Mesenchymal stem cell (in vitro differentiated cells and primary cell): ENCODE measurements around the gene STEAP3.

Experiments
- DNase-seq: peaks from one replicate; pipeline ENCODE4 v3.0.0-alpha.2; 2013
- H2AFZ ChIP-seq: one replicate; pipeline ENCODE4 v1.6.1; 2013; ENCODE audit warnings: low read depth, mild to moderate bottlenecking, control low read depth, inconsistent platforms, low read length, moderate library complexity
- H2AK5ac ChIP-seq: 2 replicates; pipeline ENCODE4 v1.6.1; 2013; ENCODE audit warnings: low read length, moderate library complexity, mild to moderate bottlenecking, inconsistent platforms; ENCODE audit not compliant: severe bottlenecking
- H2BK120ac ChIP-seq: one replicate; pipeline ENCODE4 v1.6.1; 2013; ENCODE audit warnings: low read depth, mild to moderate bottlenecking, inconsistent platforms, low read length, moderate library complexity
- H2BK12ac ChIP-seq, 2 experiments: one replicate each; pipeline ENCODE4 v1.6.1; 2013; ENCODE audit warnings: inconsistent platforms in 2 of 2, low read length in 2 of 2, mild to moderate bottlenecking in 2 of 2, moderate library complexity in 2 of 2, control low read depth in 1 of 2
- H2BK15ac ChIP-seq: one replicate; pipeline ENCODE4 v1.6.1; 2013; ENCODE audit warnings: mild to moderate bottlenecking, low read depth, inconsistent platforms; ENCODE audit not compliant: poor library complexity, severe bottlenecking
- H2BK5ac ChIP-seq: 2 replicates; pipeline ENCODE4 v1.6.1; 2013; ENCODE audit warnings: low read depth, mild to moderate bottlenecking, low read length, control low read depth, inconsistent platforms; ENCODE audit not compliant: poor library complexity, severe bottlenecking
- H3K14ac ChIP-seq, 2 experiments: one replicate each; pipeline ENCODE4 v1.6.1; 2013; ENCODE audit warnings: inconsistent platforms in 2 of 2, low read length in 2 of 2, control low read depth in 1 of 2, mild to moderate bottlenecking in 1 of 2, moderate library complexity in 1 of 2
- H3K18ac ChIP-seq, 2 experiments: one replicate each; pipeline ENCODE4 v1.6.1; 2013; ENCODE audit warnings: inconsistent platforms in 2 of 2, low read length in 2 of 2, control low read depth in 1 of 2, low read depth in 1 of 2, mild to moderate bottlenecking in 1 of 2
- H3K23ac ChIP-seq, 2 experiments: one replicate each; pipeline ENCODE4 v1.6.1; 2013; ENCODE audit warnings: inconsistent platforms in 2 of 2, low read length in 2 of 2, mild to moderate bottlenecking in 2 of 2, moderate library complexity in 2 of 2, control low read depth in 1 of 2
- H3K27ac ChIP-seq: 2 replicates; pipeline ENCODE4 v1.5.1; 2013; ENCODE audit warnings: mild to moderate bottlenecking, moderate library complexity, low read length, control low read depth, inconsistent platforms; ENCODE audit not compliant: poor library complexity, severe bottlenecking
- H3K27me3 ChIP-seq, 2 experiments: 2 replicates each; pipeline versions ENCODE4 v1.6.1 to v1.7.0; 2013; ENCODE audit warnings: low read length in 2 of 2, mild to moderate bottlenecking in 2 of 2, moderate library complexity in 2 of 2, control low read depth in 1 of 2, inconsistent platforms in 1 of 2; ENCODE audit not compliant: control insufficient read depth in 1 of 2, insufficient read depth in 1 of 2
- H3K36me3 ChIP-seq, 2 experiments: 2 replicates each; pipeline versions ENCODE4 v1.6.1 to v1.7.0; 2013; ENCODE audit warnings: low read length in 2 of 2, control low read depth in 1 of 2, inconsistent platforms in 1 of 2, low read depth in 1 of 2, mild to moderate bottlenecking in 1 of 2; ENCODE audit not compliant: insufficient read depth in 2 of 2, control insufficient read depth in 1 of 2
- H3K4ac ChIP-seq, 2 experiments: one replicate each; pipeline ENCODE4 v1.6.1; 2013; ENCODE audit warnings: inconsistent platforms in 2 of 2, low read length in 2 of 2, mild to moderate bottlenecking in 2 of 2, moderate library complexity in 2 of 2, control low read depth in 1 of 2, low read depth in 1 of 2
- H3K4me1 ChIP-seq: 2 replicates; pipeline ENCODE4 v1.6.1; 2013; ENCODE audit warnings: low read depth, low read length, control low read depth; ENCODE audit not compliant: control insufficient read depth, insufficient read depth
- H3K4me2 ChIP-seq: 2 replicates; pipeline ENCODE4 v1.6.1; 2013; ENCODE audit warnings: low read length, mild to moderate bottlenecking, inconsistent platforms; ENCODE audit not compliant: poor library complexity, severe bottlenecking
- H3K4me3 ChIP-seq, 2 experiments: 2 replicates each; pipeline versions ENCODE4 v1.5.1 to v1.7.0; 2013; ENCODE audit warnings: low read length in 2 of 2, mild to moderate bottlenecking in 2 of 2, control low read depth in 1 of 2, low read depth in 1 of 2; ENCODE audit not compliant: insufficient read depth in 1 of 2
- H3K79me1 ChIP-seq: replicated peaks from 2 replicates; pipeline ENCODE4 v1.6.1; 2013; ENCODE audit warnings: mild to moderate bottlenecking, control low read depth, low read length, inconsistent platforms; ENCODE audit not compliant: poor library complexity, severe bottlenecking
- H3K9ac ChIP-seq: 2 replicates; pipeline ENCODE4 v1.7.0; 2013; ENCODE audit warnings: mild to moderate bottlenecking, low read length, moderate library complexity
- H3K9me3 ChIP-seq: 2 replicates; pipeline ENCODE4 v1.7.0; 2013; ENCODE audit warnings: mild to moderate bottlenecking, low read length; ENCODE audit not compliant: control insufficient read depth
- H4K8ac ChIP-seq: one replicate; pipeline ENCODE4 v1.6.1; 2013; ENCODE audit warnings: inconsistent platforms, mild to moderate bottlenecking, low read length, moderate library complexity
- H4K91ac ChIP-seq: one replicate; pipeline ENCODE4 v1.6.1; 2013; ENCODE audit warnings: mild to moderate bottlenecking, low read length, inconsistent platforms
- WGBS: methylation state at CpG from one replicate; pipeline ENCODE4 v1.1.7; 2013; ENCODE audit warnings: mixed read lengths; 5-methylcytosine and 5-hydroxymethylcytosine counted together

STEAP3 gene

DNA sequence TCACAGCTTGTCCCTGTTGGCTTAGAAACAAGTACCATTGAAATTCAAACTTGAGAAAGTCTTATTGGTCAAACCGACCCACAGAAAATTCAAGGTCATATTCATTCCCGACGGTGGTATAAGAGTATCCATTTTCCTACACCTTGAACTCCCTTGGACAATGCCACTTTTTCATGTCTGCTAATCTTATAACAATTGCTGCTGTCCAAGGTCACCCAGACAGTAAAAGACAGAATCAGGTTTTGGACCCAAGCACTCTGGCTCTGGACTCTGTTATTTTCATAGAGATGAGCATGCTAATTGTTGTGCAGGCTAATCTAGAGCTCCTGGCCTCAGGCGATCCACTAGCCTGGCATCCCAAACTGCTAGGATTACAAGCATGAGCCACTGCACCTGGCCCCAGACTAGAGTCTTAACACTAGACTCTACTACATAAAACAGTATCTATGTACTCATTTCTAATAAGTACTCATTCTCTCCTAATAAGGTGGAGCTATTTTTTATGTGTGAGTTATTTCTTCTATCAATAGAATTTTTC, 85.2 kb downstream of the STEAP3 start:
- H3K27me3 ChIP-seq, result no peaks in the 10 kb centered on the region
- no peak overlapping the region for H3K14ac ChIP-seq
- H3K23ac ChIP-seq, result no peak overlapping the region
- no peaks in the 10 kb centered on the region for H3K9me3 ChIP-seq
- no peak overlapping the region for H3K27ac ChIP-seq
- WGBS, result 92% methylated on average over 4 of the region's 4 CpGs
- H2BK15ac ChIP-seq, result no peak overlapping the region
- no peak overlapping the region for H3K9ac ChIP-seq
- H4K91ac ChIP-seq, result no peak overlapping the region
- H3K4me2 ChIP-seq, result no peak overlapping the region
- no peaks in the 10 kb centered on the region for H3K36me3 ChIP-seq
- no peak overlapping the region for H3K4me3 ChIP-seq
- no peak overlapping the region for H3K4ac ChIP-seq
- H2BK5ac ChIP-seq, result no peak overlapping the region
- H3K18ac ChIP-seq, result no peak overlapping the region
- no peak overlapping the region for H2BK120ac ChIP-seq
- DNase-seq, result no peak
- H3K4me1 ChIP-seq, result no peaks in the 10 kb centered on the region
- peaks cover 1% of the 10 kb centered on the region for H3K79me1 ChIP-seq
- no peak overlapping the region for H2AFZ ChIP-seq
- H2BK12ac ChIP-seq, result no peak overlapping the region
- no peak overlapping the region for H4K8ac ChIP-seq
- H2AK5ac ChIP-seq, result no peak overlapping the region

DNA sequence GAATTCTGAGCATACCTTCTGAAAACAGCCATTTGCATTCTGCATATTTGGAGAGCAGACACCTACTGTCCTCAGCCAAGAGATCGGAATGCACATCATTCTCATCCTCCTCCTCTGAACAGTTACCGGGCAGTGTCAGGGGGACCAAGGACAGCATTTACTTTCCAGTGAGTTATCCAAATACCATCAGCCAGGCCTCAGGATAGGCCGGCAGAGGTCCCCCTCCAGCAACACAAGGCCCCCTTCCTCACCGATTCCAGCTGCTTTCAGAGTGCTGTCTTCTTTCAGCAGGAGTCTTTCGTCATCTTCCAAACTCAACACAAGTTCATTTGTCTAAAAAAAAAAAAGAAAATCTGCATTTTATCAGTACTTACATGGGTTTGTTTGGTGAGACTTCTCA, 87.7 kb downstream of the STEAP3 start:
- Histone ChIP-seq H3K27me3 (no peaks in the 10 kb centered on the region), H3K23ac (no peak overlapping the region)
- WGBS, result 89% methylated on average over 5 of the region's 5 CpGs

DNA sequence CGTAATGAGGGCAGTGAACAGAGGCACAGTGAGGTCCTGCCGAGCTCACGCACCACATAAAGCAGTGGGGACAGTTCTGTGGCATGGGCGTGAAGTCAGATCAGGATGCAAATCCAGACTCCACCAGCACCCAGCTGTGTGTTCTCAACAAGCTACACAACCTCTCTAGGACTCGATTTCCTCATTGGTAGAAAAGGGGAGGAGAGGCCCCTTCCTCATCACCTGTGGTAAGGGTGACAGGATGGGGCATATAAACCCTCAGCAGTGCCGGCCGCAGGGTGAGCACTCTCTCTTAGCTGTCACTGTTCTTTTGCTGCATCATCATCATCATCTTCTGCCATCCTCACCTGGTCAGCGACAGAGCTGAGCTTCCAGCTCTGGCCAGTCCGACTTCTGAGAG, 88.2 kb downstream of the STEAP3 start:
- no peak overlapping the region for H3K4me3 ChIP-seq
- H3K23ac ChIP-seq, result no peak overlapping the region
- H3K9me3 ChIP-seq, result no peaks in the 10 kb centered on the region
- no peak overlapping the region for H2BK5ac ChIP-seq
- H3K36me3 ChIP-seq, result no peaks in the 10 kb centered on the region
- no peak overlapping the region for H3K18ac ChIP-seq
- no peak overlapping the region for H3K14ac ChIP-seq
- no peak overlapping the region for H2AFZ ChIP-seq
- no peak overlapping the region for H4K91ac ChIP-seq
- H3K4ac ChIP-seq, result no peak overlapping the region
- no peak for DNase-seq
- no peak overlapping the region for H3K9ac ChIP-seq
- 90% methylated on average over 8 of the region's 9 CpGs for WGBS
- H2BK15ac ChIP-seq, result no peak overlapping the region
- H2AK5ac ChIP-seq, result no peak overlapping the region
- H2BK12ac ChIP-seq, result no peak overlapping the region
- H4K8ac ChIP-seq, result no peak overlapping the region
- no peaks in the 10 kb centered on the region for H3K27me3 ChIP-seq
- no peak overlapping the region for H3K27ac ChIP-seq
- H3K79me1 ChIP-seq, result no peaks in the 10 kb centered on the region
- H3K4me2 ChIP-seq, result no peak overlapping the region
- no peaks in the 10 kb centered on the region for H3K4me1 ChIP-seq
- H2BK120ac ChIP-seq, result no peak overlapping the region

More for the DNA sequence above, 87.7 kb downstream of the STEAP3 start:
- Histone ChIP-seq H3K36me3 (no peaks in the 10 kb centered on the region), H3K4ac (no peak overlapping the region), H2BK120ac (no peak overlapping the region), H2BK5ac (no peak overlapping the region), H3K27ac (no peak overlapping the region), H3K18ac (no peak overlapping the region), H2BK12ac (no peak overlapping the region), H4K8ac (no peak overlapping the region), H4K91ac (no peak overlapping the region), H2AK5ac (no peak overlapping the region), H3K4me3 (no peak overlapping the region), H3K79me1 (no peaks in the 10 kb centered on the region), H2BK15ac (no peak overlapping the region), H3K9ac (no peak overlapping the region), H3K4me2 (no peak overlapping the region), H2AFZ (no peak overlapping the region), H3K4me1 (no peaks in the 10 kb centered on the region), H3K14ac (no peak overlapping the region), H3K9me3 (no peaks in the 10 kb centered on the region)
- no peak for DNase-seq
